ENCODE measurements around the gene RBM7. TPM values are rescaled to one million over a fixed set of nuclear protein-coding genes. Genes with fewer than 3 reads are reported as not detected.

RBM7 gene
- total RNA-seq, 2 experiments from 2014 or later, result 51.4 to 52.6 TPM

GRCh38 chr11:114368918-114369680 is 31.4 kb upstream of the RBM7 start:
- no peaks in the 10 kb centered on the region for H3K9me3 Mint-ChIP-seq
- peaks cover 11% of the 10 kb centered on the region for H3K27me3 Mint-ChIP-seq
- CTCF ChIA-PET, result interaction anchor here (0.9 to 1.6 kb wide), 2 partner anchors 10 to 28 kb away, joined by 3 to 5 read pairs; no protein-coding TSS in a partner anchor
- POLR2A ChIA-PET, result no interaction called here
- TF ChIP-seq, protein P1, sequence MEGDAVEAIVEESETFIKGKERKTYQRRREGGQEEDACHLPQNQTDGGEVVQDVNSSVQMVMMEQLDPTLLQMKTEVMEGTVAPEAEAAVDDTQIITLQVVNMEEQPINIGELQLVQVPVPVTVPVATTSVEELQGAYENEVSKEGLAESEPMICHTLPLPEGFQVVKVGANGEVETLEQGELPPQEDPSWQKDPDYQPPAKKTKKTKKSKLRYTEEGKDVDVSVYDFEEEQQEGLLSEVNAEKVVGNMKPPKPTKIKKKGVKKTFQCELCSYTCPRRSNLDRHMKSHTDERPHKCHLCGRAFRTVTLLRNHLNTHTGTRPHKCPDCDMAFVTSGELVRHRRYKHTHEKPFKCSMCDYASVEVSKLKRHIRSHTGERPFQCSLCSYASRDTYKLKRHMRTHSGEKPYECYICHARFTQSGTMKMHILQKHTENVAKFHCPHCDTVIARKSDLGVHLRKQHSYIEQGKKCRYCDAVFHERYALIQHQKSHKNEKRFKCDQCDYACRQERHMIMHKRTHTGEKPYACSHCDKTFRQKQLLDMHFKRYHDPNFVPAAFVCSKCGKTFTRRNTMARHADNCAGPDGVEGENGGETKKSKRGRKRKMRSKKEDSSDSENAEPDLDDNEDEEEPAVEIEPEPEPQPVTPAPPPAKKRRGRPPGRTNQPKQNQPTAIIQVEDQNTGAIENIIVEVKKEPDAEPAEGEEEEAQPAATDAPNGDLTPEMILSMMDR (IDR thresholded peaks at IDR 0.05), result no peak
- no peak overlapping the region for H3K27ac Mint-ChIP-seq
- no peak for ATAC-seq
- DNase-seq, result no peak
- H3K4me3 Mint-ChIP-seq, result no peak overlapping the region
- intact Hi-C loops (cut with micrococcal nuclease), result no loop called here
- H3K4me1 Mint-ChIP-seq (ENCODE audit: low read depth), result no peaks in the 10 kb centered on the region
- H3K36me3 Mint-ChIP-seq (ENCODE audit: low read depth), result no peaks in the 10 kb centered on the region

DNA sequence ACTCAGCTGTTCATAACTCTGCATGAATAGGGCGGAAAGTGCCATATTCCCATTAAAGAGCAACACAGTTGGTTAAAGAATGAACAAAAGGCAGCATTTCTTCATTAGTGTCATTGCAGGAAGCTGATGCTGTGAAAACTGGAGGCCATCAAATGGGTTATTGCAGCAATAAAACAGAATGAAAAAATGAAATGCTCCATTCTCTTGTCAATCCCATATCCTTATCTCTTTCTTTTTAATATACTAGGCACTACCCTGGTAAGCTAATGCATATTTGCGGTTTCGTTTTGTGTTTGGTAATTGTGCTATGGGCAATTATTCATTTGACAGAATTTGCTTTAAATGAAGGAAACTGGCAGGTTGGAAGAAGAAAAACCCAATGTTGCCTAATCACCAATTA is 25.4 kb upstream of the RBM7 start:
- Mint-ChIP-seq H3K27me3 (peaks cover 1% of the 10 kb centered on the region), H3K36me3 (ENCODE audit: low read depth) (no peaks in the 10 kb centered on the region), H3K4me1 (ENCODE audit: low read depth) (no peaks in the 10 kb centered on the region), H3K27ac (no peak overlapping the region), H3K9me3 (no peaks in the 10 kb centered on the region), H3K4me3 (no peak overlapping the region)
- ATAC-seq (no peak), DNase-seq (no peak)
- ChIA-PET CTCF (interaction anchor here (2.4 kb wide), 1 partner anchor 28 kb away, joined by 9 read pairs; no protein-coding TSS in a partner anchor), POLR2A (interaction anchor here (1.6 kb wide), 1 partner anchor 19 kb away, joined by 3 read pairs; no protein-coding TSS in a partner anchor)
- intact Hi-C loops (cut with micrococcal nuclease), result no loop called here
- TF ChIP-seq, protein P1 (IDR thresholded peaks at IDR 0.05), result no peak

DNA sequence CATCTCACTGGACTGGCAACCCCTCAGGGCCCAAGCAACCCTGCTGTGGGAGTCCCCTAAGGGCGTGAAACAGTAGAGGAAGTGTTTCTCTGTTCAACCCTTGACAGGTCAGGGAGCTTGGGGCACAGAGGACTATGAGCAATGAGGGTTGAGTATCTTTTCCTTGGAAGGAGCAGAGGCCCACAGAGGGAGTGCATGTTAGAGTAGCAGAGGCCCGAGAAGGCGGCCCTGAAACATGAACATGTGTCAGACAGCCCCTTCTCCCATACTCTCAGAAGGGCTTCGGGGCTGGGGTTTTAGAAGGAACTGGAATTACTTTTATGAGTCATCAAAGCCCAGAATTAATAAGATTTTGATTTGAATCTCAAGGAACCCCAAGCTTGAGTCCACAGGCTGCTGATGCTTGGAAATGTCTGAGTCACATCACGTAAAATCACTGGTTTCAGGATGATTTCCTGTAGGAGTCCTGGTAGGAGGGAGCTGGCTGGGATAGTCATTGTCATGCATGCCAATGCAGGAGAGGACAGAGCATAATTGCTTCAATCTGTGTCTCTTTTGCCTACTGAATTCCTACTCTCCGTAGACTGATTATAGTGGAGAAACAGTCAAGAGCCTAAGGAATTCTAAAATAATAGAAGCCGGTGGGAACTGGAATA is 22.7 kb upstream of the RBM7 start:
- CTCF ChIA-PET, result no interaction called here
- TF ChIP-seq, protein P1 (IDR thresholded peaks at IDR 0.05), result no peak

DNA sequence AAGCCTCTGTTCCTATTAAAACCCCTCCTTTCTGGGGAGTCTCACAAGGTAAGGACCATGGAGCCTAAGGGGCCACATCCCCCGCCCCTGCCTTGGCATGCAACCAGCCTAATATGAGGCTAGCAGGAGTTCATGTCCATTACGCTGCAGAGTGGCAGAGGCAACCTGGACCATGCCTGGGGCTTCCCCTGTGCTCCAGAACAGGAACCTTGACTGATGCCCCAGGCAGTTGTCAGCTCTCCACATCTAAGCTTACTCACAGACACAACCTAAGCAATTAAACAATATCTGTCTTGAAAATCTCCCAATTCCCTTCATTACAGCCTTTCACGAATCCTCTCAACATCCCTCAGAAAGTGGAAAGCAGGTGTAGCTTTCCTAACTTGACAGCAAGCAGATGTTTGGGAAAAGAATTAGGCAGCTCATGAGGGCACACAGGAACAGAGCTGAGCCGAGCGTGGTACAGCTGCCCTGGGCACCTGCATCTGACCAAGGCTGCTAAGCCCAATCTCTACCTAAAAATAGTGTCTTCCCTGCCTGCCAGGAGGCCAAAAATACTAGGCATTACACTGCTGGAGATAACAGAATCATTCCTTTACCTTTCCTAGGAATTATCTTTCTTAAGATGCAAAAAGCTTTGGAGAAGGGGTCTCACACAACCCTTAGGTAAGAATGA is 20.9 kb upstream of the RBM7 start:
- no peak for DNase-seq
- CTCF ChIA-PET, result interaction anchor here (1.4 to 2.0 kb wide), 3 partner anchors 10 to 32 kb away, joined by 3 to 4 read pairs (median 4); no protein-coding TSS in a partner anchor
- peaks cover 6% of the 10 kb centered on the region for H3K4me1 Mint-ChIP-seq (ENCODE audit: low read depth)
- H3K27me3 Mint-ChIP-seq, result peaks cover 3% of the 10 kb centered on the region
- TF ChIP-seq, protein P1 (IDR thresholded peaks at IDR 0.05), result no peak
- H3K9me3 Mint-ChIP-seq, result peaks cover 8% of the 10 kb centered on the region
- H3K4me3 Mint-ChIP-seq, result no peak overlapping the region
- no peak overlapping the region for H3K27ac Mint-ChIP-seq
- H3K36me3 Mint-ChIP-seq (ENCODE audit: low read depth), result no peaks in the 10 kb centered on the region
- intact Hi-C loops (cut with micrococcal nuclease), result no loop called here
- ATAC-seq, result no peak
- POLR2A ChIA-PET, result no interaction called here

More for the DNA sequence above, 22.7 kb upstream of the RBM7 start:
- H3K27me3 Mint-ChIP-seq, result no peaks in the 10 kb centered on the region
- intact Hi-C loops (cut with micrococcal nuclease), result no loop called here
- POLR2A ChIA-PET, result no interaction called here
- no peaks in the 10 kb centered on the region for H3K36me3 Mint-ChIP-seq (ENCODE audit: low read depth)
- peaks cover 4% of the 10 kb centered on the region for H3K9me3 Mint-ChIP-seq
- no peak overlapping the region for H3K27ac Mint-ChIP-seq
- H3K4me1 Mint-ChIP-seq (ENCODE audit: low read depth), result peaks cover 6% of the 10 kb centered on the region
- ATAC-seq, result no peak
- no peak overlapping the region for H3K4me3 Mint-ChIP-seq
- DNase-seq, result no peak

Data from activated CD8-positive, alpha-beta T cell treated with anti-CD3 and anti-CD28 coated beads for 36 hours (primary cell).